ENCODE measurements around the gene P2RY6.
"Not testable (repeated sequence)": the region's sequence is repeated elsewhere in the genome, so short reads cannot be mapped to it uniquely, and the experiment has no call there.

The P2RY6 gene

GRCh38 chr11:73260127-73260457, 12.0 kb upstream of the P2RY6 start:
- no peak for DNase-seq (ENCODE audit: low spot score)

GRCh38 chr11:73262851-73263495, 9.2 kb upstream of the P2RY6 start:
- no peak for DNase-seq (ENCODE audit: low spot score)

GRCh38 chr11:73263640-73264039, 8.5 kb upstream of the P2RY6 start:
- no peak for DNase-seq (ENCODE audit: low spot score)

GRCh38 chr11:73265278-73265810, 6.8 kb upstream of the P2RY6 start:
- no peak for DNase-seq (ENCODE audit: low spot score)

GRCh38 chr11:73265853-73266645, 6.1 kb upstream of the P2RY6 start:
- no peak for DNase-seq (ENCODE audit: low spot score)

GRCh38 chr11:73266646-73267020, 5.5 kb upstream of the P2RY6 start:
- DNase-seq (ENCODE audit: low spot score): no peak

- no peak for DNase-seq (ENCODE audit: low spot score)
These were observed 4.9 kb upstream of the P2RY6 start for GRCh38 chr11:73267122-73267846.

GRCh38 chr11:73267906-73268540, 4.1 kb upstream of the P2RY6 start:
- no peak for DNase-seq (ENCODE audit: low spot score)

GRCh38 chr11:73268671-73269271, 3.4 kb upstream of the P2RY6 start:
- no peak for DNase-seq (ENCODE audit: low spot score)

GRCh38 chr11:73269459-73270015, 2.6 kb upstream of the P2RY6 start:
- no peak for DNase-seq (ENCODE audit: low spot score)

- no peak for DNase-seq (ENCODE audit: low spot score)
These were observed 1.9 kb upstream of the P2RY6 start for GRCh38 chr11:73270016-73270854.

GRCh38 chr11:73270855-73271477, 1.2 kb upstream of the P2RY6 start:
- no peak for DNase-seq (ENCODE audit: low spot score)

- DNase-seq (ENCODE audit: low spot score): not testable (repeated sequence)
These were observed 666 bp upstream of the P2RY6 start for GRCh38 chr11:73271478-73271865.

GRCh38 chr11:73272680-73273038, 521 bp downstream of the P2RY6 start:
- DNase-seq (ENCODE audit: low spot score): no peak

- DNase-seq (ENCODE audit: low spot score): no peak
These were observed 1.2 kb downstream of the P2RY6 start for GRCh38 chr11:73273222-73273895.

- DNase-seq (ENCODE audit: low spot score): not testable (repeated sequence)
These were observed 2.1 kb downstream of the P2RY6 start for GRCh38 chr11:73274191-73274590.

GRCh38 chr11:73274722-73275380, 2.7 kb downstream of the P2RY6 start:
- no peak for DNase-seq (ENCODE audit: low spot score)

GRCh38 chr11:73275381-73275750, 3.2 kb downstream of the P2RY6 start:
- DNase-seq (ENCODE audit: low spot score): no peak

GRCh38 chr11:73277467-73277866, 5.3 kb downstream of the P2RY6 start:
- no peak for DNase-seq (ENCODE audit: low spot score)
